SK-N-SH (cell line): Measurements from ENCODE around the gene THAP12. TPM values are rescaled to one million over a fixed set of nuclear protein-coding genes. Genes with fewer than 3 reads are reported as not detected.

Experiments used
- CTCF ChIA-PET: fragments of 300-600, 350-600 bp; formaldehyde crosslinking; extraction: SDS; loops from one replicate; lab custom pipeline; 2021; lab: Yijun Ruan, JAX
- POLR2A ChIA-PET: fragments of 350-600 bp; sonication (Branson Sonifier 250); formaldehyde crosslinking; extraction: SDS; loops from one replicate; lab custom pipeline; 2020; ENCODE audit warnings: antibody characterized with exemption, inconsistent platforms; lab: Yijun Ruan, JAX
- DNase-seq: peaks from one replicate; pipeline ENCODE4 v3.0.0; 2012
- H2AFZ ChIP-seq: fragments of 200-600 bp; sonication (generic); 2 replicates; pipeline ENCODE4 v1.8.1; 2016; ENCODE audit warnings: antibody characterized with exemption, mild to moderate bottlenecking, low read depth
- H3F3A ChIP-seq: fragments of 200-600 bp; sonication (generic); replicated peaks from 2 replicates; pipeline ENCODE3; 2016; ENCODE audit warnings: antibody characterized with exemption, mild to moderate bottlenecking; ENCODE audit not compliant: insufficient read depth
- H3K27ac ChIP-seq, 2 experiments: fragments of 200-500 bp in 1 of 2; fragments of 200-600 bp in 1 of 2; sonication (Bioruptor generic) in 1 of 2; sonication (generic), shearing (Covaris generic) in 1 of 2; 2 replicates each; pipeline versions ENCODE4 v1.5.1 to v1.6.1; 2014 to 2016; ENCODE audit warnings: low read depth in 2 of 2, inconsistent platforms in 1 of 2, low read length in 1 of 2, mild to moderate bottlenecking in 1 of 2, mixed read lengths in 1 of 2
- H3K27me3 ChIP-seq: fragments of 200-600 bp; sonication (generic), shearing (Covaris generic); 2 replicates; pipeline ENCODE4 v1.6.1; 2016; ENCODE audit warnings: mixed run types; ENCODE audit not compliant: insufficient read depth
- H3K36me3 ChIP-seq, 2 experiments: fragments of 200-500 bp in 1 of 2; fragments of 200-600 bp in 1 of 2; sonication (Bioruptor generic) in 1 of 2; sonication (generic) in 1 of 2; replicated peaks in 1 of 2; 2 replicates each; pipeline versions ENCODE3 to v1.5.1; 2014 to 2016; ENCODE audit warnings: low read length in 1 of 2, mild to moderate bottlenecking in 1 of 2; ENCODE audit not compliant: insufficient read depth in 2 of 2, control insufficient read depth in 1 of 2
- H3K4me1 ChIP-seq, 2 experiments: fragments of 200-500 bp in 1 of 2; fragments of 200-600 bp in 1 of 2; sonication (Bioruptor generic) in 1 of 2; sonication (generic), shearing (Covaris generic) in 1 of 2; 2 replicates each; pipeline versions ENCODE4 v1.5.1 to v1.6.1; 2014 to 2016; ENCODE audit warnings: low read depth in 1 of 2, low read length in 1 of 2, mixed run types in 1 of 2; ENCODE audit not compliant: insufficient read depth in 2 of 2, control insufficient read depth in 1 of 2
- H3K4me2 ChIP-seq: fragments of 200-600 bp; sonication (generic), shearing (Covaris generic); 2 replicates; pipeline ENCODE4 v1.6.1; 2017; ENCODE audit warnings: mixed run types
- H3K4me3 ChIP-seq, 2 experiments: fragments of 200-500 bp in 1 of 2; fragments of 200-600 bp in 1 of 2; sonication (Bioruptor generic) in 1 of 2; sonication (generic), shearing (Covaris generic) in 1 of 2; 2 replicates each; pipeline versions ENCODE4 v1.5.1 to v1.8.1; 2014 to 2016; ENCODE audit warnings: low read depth in 2 of 2, inconsistent platforms in 1 of 2, low read length in 1 of 2, mild to moderate bottlenecking in 1 of 2, mixed read lengths in 1 of 2, moderate library complexity in 1 of 2
- H3K79me2 ChIP-seq: fragments of 200-600 bp; sonication (generic); 2 replicates; pipeline ENCODE4 v1.8.1; 2017; ENCODE audit warnings: mild to moderate bottlenecking; ENCODE audit not compliant: insufficient read depth
- H3K9ac ChIP-seq: fragments of 200-600 bp; sonication (generic); 2 replicates; pipeline ENCODE4 v1.6.1; 2017; ENCODE audit warnings: mixed run types
- H3K9me2 ChIP-seq: fragments of 200-600 bp; sonication (generic); 2 replicates; pipeline ENCODE4 v1.6.1; 2017; ENCODE audit warnings: mixed run types
- H3K9me3 ChIP-seq: fragments of 200-600 bp; sonication (generic); 2 replicates; pipeline ENCODE4 v1.6.1; 2017; ENCODE audit warnings: mixed run types, mild to moderate bottlenecking, moderate library complexity
- H4K20me1 ChIP-seq: fragments of 200-600 bp; sonication (generic); 2 replicates; pipeline ENCODE4 v1.6.1; 2017; ENCODE audit warnings: mild to moderate bottlenecking, mixed run types; ENCODE audit not compliant: insufficient read depth
- ELF1 ChIP-seq: IDR thresholded peaks from 2 replicates; pipeline ENCODE4 v1.4.0; 2012
- EP300 ChIP-seq, 2 experiments: IDR thresholded peaks; 2 replicates each; pipeline versions ENCODE4 v1.4.0 to v1.6.1; 2012; ENCODE audit warnings: borderline replicate concordance in 1 of 2, low read depth in 1 of 2, low read length in 1 of 2
- EZH2phosphoT487 ChIP-seq: fragments of 200-600 bp; sonication (generic); IDR thresholded peaks from 2 replicates; pipeline ENCODE4 v1.6.1; 2017; ENCODE audit warnings: low read depth, mixed run types, mild to moderate bottlenecking, antibody characterized with exemption, moderate library complexity, borderline replicate concordance
- FOSL2 ChIP-seq: IDR thresholded peaks from 2 replicates; pipeline ENCODE4 v1.4.0; 2012; ENCODE audit warnings: low read depth, mild to moderate bottlenecking, moderate library complexity, borderline replicate concordance
- FOXJ3 ChIP-seq: sonication (generic); formaldehyde crosslinking; IDR thresholded peaks from 2 replicates; pipeline ENCODE4 v1.5.1; 2020; ENCODE audit warnings: mild to moderate bottlenecking, missing genetic modification reagents
- FOXM1 ChIP-seq: IDR thresholded peaks from 2 replicates; pipeline ENCODE4 v1.4.0; 2012; ENCODE audit warnings: low read depth, mild to moderate bottlenecking
- GABPA ChIP-seq: IDR thresholded peaks from 2 replicates; pipeline ENCODE4 v1.4.0; 2012; ENCODE audit warnings: low read depth, mild to moderate bottlenecking
- GATA2 ChIP-seq: sonication (generic); formaldehyde crosslinking; IDR thresholded peaks from 2 replicates; pipeline ENCODE4 v1.5.0; 2020; ENCODE audit warnings: mild to moderate bottlenecking, missing genetic modification reagents
- MXI1 ChIP-seq: IDR thresholded peaks from 2 replicates; pipeline ENCODE4 v1.6.1; 2012; ENCODE audit warnings: mild to moderate bottlenecking, low read depth, low read length, improper control_type of control experiment
- NFIC ChIP-seq: IDR thresholded peaks from 2 replicates; pipeline ENCODE4 v1.4.0; 2012; ENCODE audit warnings: borderline replicate concordance
- POLR2AphosphoS5 ChIP-seq: IDR thresholded peaks from 2 replicates; pipeline ENCODE4 v1.6.1; 2012; ENCODE audit warnings: low read depth, low read length
- RCOR1 ChIP-seq: fragments of 150-350 bp; IDR thresholded peaks from 2 replicates; pipeline ENCODE4 v1.6.1; 2017; ENCODE audit warnings: antibody characterized with exemption, low read length
- RXRA ChIP-seq: IDR thresholded peaks from 2 replicates; pipeline ENCODE4 v1.4.0; 2012; ENCODE audit warnings: low read depth, mild to moderate bottlenecking, borderline replicate concordance
- TCF12 ChIP-seq: IDR thresholded peaks from 2 replicates; pipeline ENCODE4 v1.4.0; 2012
- TEAD4 ChIP-seq: IDR thresholded peaks from 2 replicates; pipeline ENCODE4 v1.4.0; 2012; ENCODE audit warnings: mild to moderate bottlenecking, borderline replicate concordance; ENCODE audit not compliant: insufficient read depth
- USF2 ChIP-seq: fragments of 150-350 bp; IDR thresholded peaks from 2 replicates; pipeline ENCODE4 v1.6.1; 2017; ENCODE audit warnings: antibody characterized with exemption, low read length, low read depth, borderline replicate concordance
- YY1 ChIP-seq: IDR thresholded peaks from 2 replicates; pipeline ENCODE4 v1.4.0; 2012; ENCODE audit warnings: low read depth, mild to moderate bottlenecking
- WGBS: methylation state at CpG from one replicate; pipeline ENCODE4 v1.1.6; 2017; ENCODE audit warnings: low lambda C conversion rate; 5-methylcytosine and 5-hydroxymethylcytosine counted together
- polyA plus RNA-seq, 3 experiments: library from polyadenylated mRNA; depleted of rRNA; stranded (reverse); fragments of >200 nt; gene quantifications; 2 replicates each; pipeline ENCODE4 v1.2.3, GENCODE V29; 2012
- TF ChIP-seq, protein P1 (sequence below): IDR thresholded peaks from 2 replicates; pipeline ENCODE4 v1.4.0; 2012; ENCODE audit warnings: low read depth, borderline replicate concordance
- TF ChIP-seq, protein P2 (sequence below): IDR thresholded peaks from 2 replicates; pipeline ENCODE4; 2012

Gene THAP12
- polyA plus RNA-seq, 1 of the 3 experiments (the other 2 are of a cell fraction), result 14.9 TPM

GRCh38 chr11:76408171-76408965 is 27.4 kb upstream of the THAP12 start:
- Histone ChIP-seq H3K79me2 (no peaks in the 10 kb centered on the region), H3K36me3 (no peaks in the 10 kb centered on the region), H3K4me2 (no peak overlapping the region), H2AFZ (no peak overlapping the region), H3K27me3 (no peaks in the 10 kb centered on the region), H3K4me1 (peaks cover 0 to 10% of the 10 kb centered on the region in 2 experiments; a peak in 3 of 4 replicates), H3K4me3 (no peak overlapping the region), H4K20me1 (no peaks in the 10 kb centered on the region), H3K27ac (peak overlapping the region in 1 of 2 experiments; percentile 61; a peak in 2 of 4 replicates), H3K9ac (no peak overlapping the region), H3K9me3 (no peaks in the 10 kb centered on the region), H3F3A (no peaks in the 10 kb centered on the region), H3K9me2 (no peaks in the 10 kb centered on the region)
- peak; percentile 27 for DNase-seq
- TF ChIP-seq RCOR1 (no peak), FOSL2 (no peak), MXI1 (no peak), FOXM1 (no peak), EZH2phosphoT487 (no peak), TEAD4 (no peak), TCF12 (no peak), GATA2 (CRISPR knock-in tag) (no peak), NFIC (no peak), RXRA (no peak), YY1 (no peak), EP300 (IDR thresholded peaks at IDR 0.05; ENCODE audit: borderline replicate concordance in 1 of 2, low read depth in 1 of 2, low read length in 1 of 2) (no peak), GABPA (no peak), ELF1 (no peak), POLR2AphosphoS5 (no peak), FOXJ3 (CRISPR knock-in tag) (no peak), USF2 (no peak)
- TF ChIP-seq, protein P1, sequence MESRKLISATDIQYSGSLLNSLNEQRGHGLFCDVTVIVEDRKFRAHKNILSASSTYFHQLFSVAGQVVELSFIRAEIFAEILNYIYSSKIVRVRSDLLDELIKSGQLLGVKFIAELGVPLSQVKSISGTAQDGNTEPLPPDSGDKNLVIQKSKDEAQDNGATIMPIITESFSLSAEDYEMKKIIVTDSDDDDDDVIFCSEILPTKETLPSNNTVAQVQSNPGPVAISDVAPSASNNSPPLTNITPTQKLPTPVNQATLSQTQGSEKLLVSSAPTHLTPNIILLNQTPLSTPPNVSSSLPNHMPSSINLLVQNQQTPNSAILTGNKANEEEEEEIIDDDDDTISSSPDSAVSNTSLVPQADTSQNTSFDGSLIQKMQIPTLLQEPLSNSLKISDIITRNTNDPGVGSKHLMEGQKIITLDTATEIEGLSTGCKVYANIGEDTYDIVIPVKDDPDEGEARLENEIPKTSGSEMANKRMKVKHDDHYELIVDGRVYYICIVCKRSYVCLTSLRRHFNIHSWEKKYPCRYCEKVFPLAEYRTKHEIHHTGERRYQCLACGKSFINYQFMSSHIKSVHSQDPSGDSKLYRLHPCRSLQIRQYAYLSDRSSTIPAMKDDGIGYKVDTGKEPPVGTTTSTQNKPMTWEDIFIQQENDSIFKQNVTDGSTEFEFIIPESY, result no peak
- TF ChIP-seq, protein P2, sequence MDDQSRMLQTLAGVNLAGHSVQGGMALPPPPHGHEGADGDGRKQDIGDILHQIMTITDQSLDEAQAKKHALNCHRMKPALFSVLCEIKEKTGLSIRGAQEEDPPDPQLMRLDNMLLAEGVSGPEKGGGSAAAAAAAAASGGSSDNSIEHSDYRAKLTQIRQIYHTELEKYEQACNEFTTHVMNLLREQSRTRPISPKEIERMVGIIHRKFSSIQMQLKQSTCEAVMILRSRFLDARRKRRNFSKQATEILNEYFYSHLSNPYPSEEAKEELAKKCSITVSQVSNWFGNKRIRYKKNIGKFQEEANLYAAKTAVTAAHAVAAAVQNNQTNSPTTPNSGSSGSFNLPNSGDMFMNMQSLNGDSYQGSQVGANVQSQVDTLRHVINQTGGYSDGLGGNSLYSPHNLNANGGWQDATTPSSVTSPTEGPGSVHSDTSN, result no peak
- ChIA-PET CTCF (interaction anchor here (1.2 kb wide), 1 partner anchor 38 kb away, joined by 3 read pairs; no protein-coding TSS in a partner anchor), POLR2A (interaction anchor here (0.9 kb wide), 1 partner anchor 16 kb away, joined by 3 read pairs; no protein-coding TSS in a partner anchor)
- WGBS, result 68% methylated on average over 7 of the region's 7 CpGs
